IMR-90 (cell line): Measurements from ENCODE around the gene PRKACB. TPM values are rescaled to one million over a fixed set of nuclear protein-coding genes. Genes with fewer than 3 reads are reported as not detected.

Experiments used
- ATAC-seq: fragments of 200-7000 bp; cut with Tn5 transposase; 2 replicates; pipeline ENCODE4 v1.9.1; 2020; ENCODE audit warnings: low read depth, mild to moderate bottlenecking, moderate library complexity
- BruUV-seq: library from RNA; stranded (reverse); fragments of 400-500 nt; replicated peaks from 2 replicates; lab custom pipeline; 2021; lab: Mats Ljungman, UMichigan
- CTCF ChIA-PET: fragments of 300-600 bp; formaldehyde crosslinking; extraction: SDS; loops from one replicate; lab custom pipeline; 2021; ENCODE audit warnings: antibody characterized with exemption; lab: Yijun Ruan, JAX
- POLR2A ChIA-PET: fragments of 300-600 bp; sonication (Branson Sonifier 250); formaldehyde crosslinking; loops from one replicate; lab custom pipeline; 2022; ENCODE audit warnings: antibody characterized with exemption; ENCODE audit not compliant: unreplicated experiment; lab: Charles Lee
- DNase-seq: peaks from one replicate; pipeline ENCODE4 v3.0.0; 2013
- H2AFZ ChIP-seq: replicated peaks from 2 replicates; pipeline ENCODE3; 2013; ENCODE audit warnings: low read length, mild to moderate bottlenecking; ENCODE audit not compliant: poor library complexity
- H2AK5ac ChIP-seq: 2 replicates; pipeline ENCODE4 v1.6.1; 2013; ENCODE audit warnings: low read depth, low read length, inconsistent platforms
- H2AK9ac ChIP-seq: replicated peaks from 2 replicates; pipeline ENCODE3; 2013; ENCODE audit warnings: mild to moderate bottlenecking, low read depth, low read length, moderate library complexity; ENCODE audit not compliant: poor library complexity
- H2BK120ac ChIP-seq: 2 replicates; pipeline ENCODE4 v1.6.1; 2013; ENCODE audit warnings: low read depth, low read length, inconsistent platforms
- H2BK15ac ChIP-seq: 3 replicates; pipeline ENCODE4 v1.6.1; 2013; ENCODE audit warnings: low read depth, low read length, inconsistent platforms
- H2BK20ac ChIP-seq: 2 replicates; pipeline ENCODE4 v1.6.1; 2013; ENCODE audit warnings: low read depth, mild to moderate bottlenecking, inconsistent platforms, low read length, moderate library complexity
- H2BK5ac ChIP-seq: 2 replicates; pipeline ENCODE4 v1.6.1; 2013; ENCODE audit warnings: mild to moderate bottlenecking, low read depth, low read length, inconsistent platforms; ENCODE audit not compliant: poor library complexity, severe bottlenecking
- H3K14ac ChIP-seq: replicated peaks from 2 replicates; pipeline ENCODE4 v1.6.1; 2013; ENCODE audit warnings: low read depth, low read length, inconsistent platforms
- H3K18ac ChIP-seq: 2 replicates; pipeline ENCODE4 v1.6.1; 2013; ENCODE audit warnings: low read depth, low read length, control low read depth
- H3K23ac ChIP-seq: 2 replicates; pipeline ENCODE4 v1.6.1; 2013; ENCODE audit warnings: low read depth, low read length, inconsistent platforms
- H3K27ac ChIP-seq: 2 replicates; pipeline ENCODE4 v1.5.1; 2013; ENCODE audit warnings: mild to moderate bottlenecking, control low read depth, low read length; ENCODE audit not compliant: insufficient read depth
- H3K27me3 ChIP-seq: 2 replicates; pipeline ENCODE4 v1.6.1; 2013; ENCODE audit warnings: low read length; ENCODE audit not compliant: control insufficient read depth, insufficient read depth
- H3K36me3 ChIP-seq: 2 replicates; pipeline ENCODE4 v1.6.1; 2013; ENCODE audit warnings: low read length, mixed read lengths; ENCODE audit not compliant: control insufficient read depth, insufficient read depth
- H3K4ac ChIP-seq: 2 replicates; pipeline ENCODE4 v1.6.1; 2013; ENCODE audit warnings: low read depth, low read length, inconsistent platforms
- H3K4me1 ChIP-seq: 2 replicates; pipeline ENCODE4 v1.6.1; 2013; ENCODE audit warnings: low read length, mixed read lengths; ENCODE audit not compliant: control insufficient read depth, insufficient read depth
- H3K4me2 ChIP-seq: 2 replicates; pipeline ENCODE4 v1.6.1; 2013; ENCODE audit warnings: low read depth, mild to moderate bottlenecking, control low read depth, low read length, moderate library complexity
- H3K4me3 ChIP-seq: 2 replicates; pipeline ENCODE4 v1.5.1; 2013; ENCODE audit warnings: low read depth, mild to moderate bottlenecking, control low read depth, low read length, moderate library complexity; ENCODE audit not compliant: insufficient read depth
- H3K56ac ChIP-seq: 2 replicates; pipeline ENCODE4 v1.6.1; 2013; ENCODE audit warnings: low read length, inconsistent platforms; ENCODE audit not compliant: insufficient read depth; ENCODE audit errors: extremely low read depth
- H3K79me1 ChIP-seq, 2 experiments: 2 replicates each; pipeline ENCODE4 v1.6.1; 2013; ENCODE audit warnings: low read length in 2 of 2, inconsistent platforms in 1 of 2, low read depth in 1 of 2
- H3K9ac ChIP-seq: 2 replicates; pipeline ENCODE4 v1.6.1; 2013; ENCODE audit warnings: low read depth, low read length, control low read depth
- H3K9me1 ChIP-seq: 2 replicates; pipeline ENCODE4 v1.6.1; 2013; ENCODE audit warnings: low read length, inconsistent platforms; ENCODE audit not compliant: insufficient read depth
- H3K9me3 ChIP-seq: 2 replicates; pipeline ENCODE4 v1.6.1; 2013; ENCODE audit warnings: low read length; ENCODE audit not compliant: control insufficient read depth, insufficient read depth
- H4K20me1 ChIP-seq: 2 replicates; pipeline ENCODE4 v1.6.1; 2013; ENCODE audit warnings: low read length, inconsistent platforms; ENCODE audit not compliant: insufficient read depth
- H4K5ac ChIP-seq: 2 replicates; pipeline ENCODE4 v1.6.1; 2013; ENCODE audit warnings: mild to moderate bottlenecking, low read depth, low read length, control low read depth
- H4K8ac ChIP-seq, 2 experiments: 2 replicates each; pipeline ENCODE4 v1.6.1; 2013; ENCODE audit warnings: low read depth in 2 of 2, low read length in 2 of 2, control low read depth in 1 of 2, inconsistent platforms in 1 of 2
- H4K91ac ChIP-seq: 2 replicates; pipeline ENCODE4 v1.6.1; 2013; ENCODE audit warnings: low read depth, low read length, inconsistent platforms; ENCODE audit not compliant: insufficient read depth
- BHLHE40 ChIP-seq: fragments of 150-350 bp; IDR thresholded peaks from 2 replicates; pipeline ENCODE4 v1.6.1; 2016; ENCODE audit warnings: mild to moderate bottlenecking, low read depth, low read length
- CEBPB ChIP-seq: IDR thresholded peaks from 2 replicates; pipeline ENCODE4 v1.6.1; 2012; ENCODE audit warnings: low read depth, low read length, improper control_type of control experiment
- CHD1 ChIP-seq: IDR thresholded peaks from 2 replicates; pipeline ENCODE4 v1.6.1; 2012; ENCODE audit warnings: low read depth, low read length, improper control_type of control experiment
- FOS ChIP-seq: fragments of 150-350 bp; IDR thresholded peaks from 2 replicates; pipeline ENCODE4 v1.6.1; 2016; ENCODE audit warnings: low read depth, low read length
- MAFK ChIP-seq: IDR thresholded peaks from 2 replicates; pipeline ENCODE4 v1.6.1; 2012; ENCODE audit warnings: low read depth, low read length, improper control_type of control experiment
- MAZ ChIP-seq: IDR thresholded peaks from 2 replicates; pipeline ENCODE4 v1.6.1; 2012; ENCODE audit warnings: low read depth, mild to moderate bottlenecking, low read length, improper control_type of control experiment, moderate library complexity, borderline replicate concordance
- MXI1 ChIP-seq: IDR thresholded peaks from 2 replicates; pipeline ENCODE4 v1.6.1; 2012; ENCODE audit warnings: low read depth, mild to moderate bottlenecking, low read length, moderate library complexity, borderline replicate concordance
- NFE2L2 ChIP-seq: fragments of 150-350 bp; IDR thresholded peaks from 2 replicates; pipeline ENCODE4 v1.6.1; 2016; ENCODE audit warnings: low read depth, mild to moderate bottlenecking, low read length
- POLR2A ChIP-seq: IDR thresholded peaks from 2 replicates; pipeline ENCODE4 v1.6.1; 2012; ENCODE audit warnings: mild to moderate bottlenecking, low read depth, low read length
- RAD21 ChIP-seq: IDR thresholded peaks from 2 replicates; pipeline ENCODE4 v1.6.1; 2012; ENCODE audit warnings: low read length, improper control_type of control experiment
- RCOR1 ChIP-seq: IDR thresholded peaks from 2 replicates; pipeline ENCODE4 v1.6.1; 2012; ENCODE audit warnings: mild to moderate bottlenecking, low read length, improper control_type of control experiment; ENCODE audit not compliant: insufficient replicate concordance
- RFX5 ChIP-seq: IDR thresholded peaks from 2 replicates; pipeline ENCODE4 v1.8.0; 2012; ENCODE audit warnings: low read depth, mild to moderate bottlenecking, low read length, moderate library complexity
- SMC3 ChIP-seq: fragments of 150-350 bp; IDR thresholded peaks from 2 replicates; pipeline ENCODE4 v1.6.1; 2016; ENCODE audit warnings: low read depth, mild to moderate bottlenecking, antibody characterized with exemption, low read length, moderate library complexity
- WGBS, 2 experiments: methylation state at CpG; one replicate each; pipeline versions ENCODE4 v1.1.5 to v1.1.7; 2013; ENCODE audit warnings: missing lambda C conversion rate in 2 of 2; ENCODE audit not compliant: insufficient read length in 1 of 2; ENCODE audit errors: extremely low coverage in 2 of 2; 5-methylcytosine and 5-hydroxymethylcytosine counted together
- dilution Hi-C: fragments of 300-500 bp; cut with HindIII; formaldehyde crosslinking; loops from one replicate; pipeline ENCODE4 v1.14.3; 2018; ENCODE audit warnings: low sequenced_read_pairs; ENCODE audit not compliant: unreplicated experiment
- in situ Hi-C: fragments of 300-500 bp; cut with MboI; formaldehyde crosslinking; loops from 3 replicates; pipeline ENCODE4 v1.14.3; 2019; ENCODE audit warnings: low sequenced_read_pairs, inconsistent platforms, mixed read lengths
- intact Hi-C: fragments of 100-400 bp; cut with micrococcal nuclease; formaldehyde crosslinking; loops from 2 replicates; pipeline ENCODE4 v1.10.0; 2022
- polyA plus RNA-seq, 3 experiments: library from polyadenylated mRNA; depleted of rRNA; stranded (reverse); fragments of >200 nt; gene quantifications; 2 replicates each; pipeline ENCODE4 v1.2.3, GENCODE V29; 2012; ENCODE audit warnings: low replicate concordance in 1 of 3
- total RNA-seq: library from RNA; depleted of rRNA; stranded (reverse); fragments of >200 nt; gene quantifications from 2 replicates; pipeline ENCODE4 v1.2.3, GENCODE V29; 2012
- TF ChIP-seq, protein P1 (sequence below): fragments of 150-350 bp; IDR thresholded peaks from 2 replicates; pipeline ENCODE4 v1.6.1; 2016; ENCODE audit warnings: low read depth, mild to moderate bottlenecking, low read length, moderate library complexity, borderline replicate concordance
- TF ChIP-seq, protein P2 (sequence below): conservative IDR thresholded peaks from 2 replicates; pipeline ENCODE4 v1.5.1; 2012; ENCODE audit warnings: mild to moderate bottlenecking, low read depth, low read length, improper control_type of control experiment
- TF ChIP-seq, protein P3 (sequence below): fragments of 150-350 bp; IDR thresholded peaks from 2 replicates; pipeline ENCODE4 v1.6.1; 2017; ENCODE audit warnings: mild to moderate bottlenecking, antibody characterized with exemption, low read length, low read depth

Gene PRKACB
- total and polyA plus RNA-seq, 2 of the 4 experiments (the other 2 are of a cell fraction): 8.2 to 8.3 TPM

DNA sequence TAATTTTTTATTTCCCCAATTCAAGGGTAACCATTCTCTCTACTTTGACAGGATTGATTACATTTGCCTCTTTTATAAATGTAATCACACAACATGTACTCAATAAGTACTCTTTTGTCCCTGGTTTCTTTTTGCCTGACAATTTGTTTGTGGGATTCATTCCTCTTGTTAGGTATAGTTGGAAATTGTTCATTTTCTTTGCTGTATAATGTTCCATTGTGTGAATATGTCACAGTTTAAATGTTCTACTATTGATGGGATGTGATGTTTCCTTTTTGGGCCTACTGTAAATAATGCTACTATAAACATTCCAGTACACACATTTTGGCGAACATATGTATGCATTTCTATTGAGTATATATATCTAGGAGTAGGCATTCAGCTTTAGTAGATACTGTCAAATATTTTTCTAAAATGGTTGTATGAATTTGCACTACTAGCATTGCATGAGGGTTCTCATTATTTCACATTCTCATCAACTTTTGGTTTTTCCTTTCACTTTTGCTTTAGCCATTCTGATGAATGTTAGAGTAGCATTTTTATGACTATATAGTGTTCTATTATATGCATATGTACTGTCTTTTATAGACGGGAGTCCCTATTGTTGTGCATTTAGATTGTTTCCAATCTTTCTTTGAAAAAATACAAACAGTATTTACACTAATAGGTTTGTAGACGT, 35.0 kb upstream of the PRKACB start:
- H4K20me1 ChIP-seq: no peaks in the 10 kb centered on the region
- no peak overlapping the region for H3K4me3 ChIP-seq
- H3K9ac ChIP-seq: no peak overlapping the region
- in situ Hi-C loops: no loop called here
- no peak overlapping the region for H4K5ac ChIP-seq
- H4K8ac ChIP-seq: no peak overlapping the region
- H3K56ac ChIP-seq: no peak overlapping the region
- peaks cover 6 to 10% of the 10 kb centered on the region in 2 experiments; a peak in 2 of 4 replicates for H3K79me1 ChIP-seq
- no peak overlapping the region for H3K4me2 ChIP-seq
- WGBS, 2 experiments: no CpG with 5 or more reads among the region's 3 CpGs
- H2AK5ac ChIP-seq: no peak overlapping the region
- no peak for DNase-seq
- no peak overlapping the region for H2BK5ac ChIP-seq
- CTCF ChIA-PET: no interaction called here
- H3K9me3 ChIP-seq: no peaks in the 10 kb centered on the region; the same call in 1 of the 2 replicates
- no peak overlapping the region for H3K23ac ChIP-seq
- intact Hi-C loops: no loop called here
- ATAC-seq: no peak
- TF ChIP-seq CHD1: no peak
- no peak for TF ChIP-seq MAZ
- TF ChIP-seq, protein P1, sequence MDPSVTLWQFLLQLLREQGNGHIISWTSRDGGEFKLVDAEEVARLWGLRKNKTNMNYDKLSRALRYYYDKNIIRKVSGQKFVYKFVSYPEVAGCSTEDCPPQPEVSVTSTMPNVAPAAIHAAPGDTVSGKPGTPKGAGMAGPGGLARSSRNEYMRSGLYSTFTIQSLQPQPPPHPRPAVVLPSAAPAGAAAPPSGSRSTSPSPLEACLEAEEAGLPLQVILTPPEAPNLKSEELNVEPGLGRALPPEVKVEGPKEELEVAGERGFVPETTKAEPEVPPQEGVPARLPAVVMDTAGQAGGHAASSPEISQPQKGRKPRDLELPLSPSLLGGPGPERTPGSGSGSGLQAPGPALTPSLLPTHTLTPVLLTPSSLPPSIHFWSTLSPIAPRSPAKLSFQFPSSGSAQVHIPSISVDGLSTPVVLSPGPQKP: no peak
- no peak for TF ChIP-seq RCOR1
- no peak for TF ChIP-seq POLR2A
- no peak for TF ChIP-seq SMC3
- no peak for TF ChIP-seq BHLHE40
- TF ChIP-seq, protein P2, sequence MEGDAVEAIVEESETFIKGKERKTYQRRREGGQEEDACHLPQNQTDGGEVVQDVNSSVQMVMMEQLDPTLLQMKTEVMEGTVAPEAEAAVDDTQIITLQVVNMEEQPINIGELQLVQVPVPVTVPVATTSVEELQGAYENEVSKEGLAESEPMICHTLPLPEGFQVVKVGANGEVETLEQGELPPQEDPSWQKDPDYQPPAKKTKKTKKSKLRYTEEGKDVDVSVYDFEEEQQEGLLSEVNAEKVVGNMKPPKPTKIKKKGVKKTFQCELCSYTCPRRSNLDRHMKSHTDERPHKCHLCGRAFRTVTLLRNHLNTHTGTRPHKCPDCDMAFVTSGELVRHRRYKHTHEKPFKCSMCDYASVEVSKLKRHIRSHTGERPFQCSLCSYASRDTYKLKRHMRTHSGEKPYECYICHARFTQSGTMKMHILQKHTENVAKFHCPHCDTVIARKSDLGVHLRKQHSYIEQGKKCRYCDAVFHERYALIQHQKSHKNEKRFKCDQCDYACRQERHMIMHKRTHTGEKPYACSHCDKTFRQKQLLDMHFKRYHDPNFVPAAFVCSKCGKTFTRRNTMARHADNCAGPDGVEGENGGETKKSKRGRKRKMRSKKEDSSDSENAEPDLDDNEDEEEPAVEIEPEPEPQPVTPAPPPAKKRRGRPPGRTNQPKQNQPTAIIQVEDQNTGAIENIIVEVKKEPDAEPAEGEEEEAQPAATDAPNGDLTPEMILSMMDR: no peak
- no peak for TF ChIP-seq RFX5
- no peak for TF ChIP-seq MXI1
- TF ChIP-seq, protein P3, sequence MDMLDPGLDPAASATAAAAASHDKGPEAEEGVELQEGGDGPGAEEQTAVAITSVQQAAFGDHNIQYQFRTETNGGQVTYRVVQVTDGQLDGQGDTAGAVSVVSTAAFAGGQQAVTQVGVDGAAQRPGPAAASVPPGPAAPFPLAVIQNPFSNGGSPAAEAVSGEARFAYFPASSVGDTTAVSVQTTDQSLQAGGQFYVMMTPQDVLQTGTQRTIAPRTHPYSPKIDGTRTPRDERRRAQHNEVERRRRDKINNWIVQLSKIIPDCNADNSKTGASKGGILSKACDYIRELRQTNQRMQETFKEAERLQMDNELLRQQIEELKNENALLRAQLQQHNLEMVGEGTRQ: no peak
- no peak for TF ChIP-seq CEBPB
- no peak for TF ChIP-seq FOS
- no peak for TF ChIP-seq NFE2L2
- TF ChIP-seq MAFK: no peak
- TF ChIP-seq RAD21: no peak
- no peak overlapping the region for H2BK120ac ChIP-seq
- no peak overlapping the region for H3K18ac ChIP-seq
- no TSS peak for BruUV-seq
- no peak overlapping the region for H4K91ac ChIP-seq
- no peak overlapping the region for H2AK9ac ChIP-seq
- H3K27me3 ChIP-seq: no peaks in the 10 kb centered on the region
- dilution Hi-C loops: no loop called here
- H2AFZ ChIP-seq: no peak overlapping the region
- no peak overlapping the region for H3K14ac ChIP-seq
- H3K4ac ChIP-seq: no peak overlapping the region
- H3K9me1 ChIP-seq: no peaks in the 10 kb centered on the region
- no peak overlapping the region for H3K27ac ChIP-seq
- no peak overlapping the region for H2BK20ac ChIP-seq
- no peaks in the 10 kb centered on the region for H3K36me3 ChIP-seq
- POLR2A ChIA-PET: no interaction called here
- no peaks in the 10 kb centered on the region for H3K4me1 ChIP-seq
- no peak overlapping the region for H2BK15ac ChIP-seq
